NCI-H345 treated with DMSO at 0.1 percent for 48 hours (cell line): ENCODE measurements around the gene C4BPA.
A peak's percentile ranks its signal among the peaks of the same experiment; 100 is the strongest.

ENCODE experiments used
- DNase-seq: peaks from one replicate; lab custom pipeline; 2025; ENCODE audit not compliant: unreplicated experiment; lab: John Stamatoyannopoulos, UW

The C4BPA gene

DNA sequence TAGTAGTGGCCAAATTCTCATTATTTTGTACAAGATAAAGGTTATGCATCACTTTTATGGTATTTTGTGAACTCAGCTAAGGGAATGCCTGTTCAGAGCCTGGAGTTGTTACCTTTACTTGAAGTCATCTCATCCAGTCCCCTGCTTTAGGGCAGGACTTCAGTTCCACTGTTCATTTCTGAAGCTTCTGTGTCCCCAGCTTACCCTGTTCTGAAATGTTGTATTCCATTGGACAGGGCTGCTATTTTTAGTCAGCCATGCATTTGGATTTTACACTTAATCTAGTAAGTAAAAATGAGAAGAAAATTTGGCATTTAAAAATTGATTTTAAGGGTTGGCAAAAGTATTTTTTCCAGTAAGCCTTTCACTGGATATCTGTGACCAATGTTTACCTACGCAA is 27.0 kb upstream of the C4BPA start:
- no peak for DNase-seq

- DNase-seq = peak; percentile 43
These were observed 26.3 kb upstream of the C4BPA start for GRCh38 chr1:207077470-207078377.

DNA sequence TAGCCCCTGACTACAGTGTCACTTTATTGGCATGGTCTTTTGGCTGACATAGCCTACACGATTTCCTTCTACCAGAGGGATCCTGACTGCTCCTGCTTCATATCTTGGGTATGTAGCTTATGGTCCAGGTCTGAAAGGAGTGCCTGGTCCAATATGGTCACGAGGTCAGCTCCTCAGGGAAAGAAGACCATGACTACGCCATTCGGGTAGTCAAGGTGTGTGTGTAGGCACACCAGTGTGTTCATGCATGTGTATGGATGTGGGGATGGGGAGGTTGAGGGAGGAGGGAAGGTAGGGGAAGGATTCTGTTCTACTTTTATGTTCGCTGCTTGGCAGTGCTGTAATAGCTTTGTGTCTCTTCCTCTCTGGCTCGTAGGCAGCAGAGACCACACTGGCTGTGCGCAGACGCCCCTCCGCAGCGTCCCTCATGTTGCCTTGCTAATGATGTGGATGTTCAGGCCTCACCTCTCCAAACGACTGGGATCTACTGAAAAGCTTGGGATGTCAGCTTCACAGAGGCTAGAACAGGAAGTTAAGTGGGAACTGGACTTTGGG is 25.4 kb upstream of the C4BPA start:
- DNase-seq = no peak

DNA sequence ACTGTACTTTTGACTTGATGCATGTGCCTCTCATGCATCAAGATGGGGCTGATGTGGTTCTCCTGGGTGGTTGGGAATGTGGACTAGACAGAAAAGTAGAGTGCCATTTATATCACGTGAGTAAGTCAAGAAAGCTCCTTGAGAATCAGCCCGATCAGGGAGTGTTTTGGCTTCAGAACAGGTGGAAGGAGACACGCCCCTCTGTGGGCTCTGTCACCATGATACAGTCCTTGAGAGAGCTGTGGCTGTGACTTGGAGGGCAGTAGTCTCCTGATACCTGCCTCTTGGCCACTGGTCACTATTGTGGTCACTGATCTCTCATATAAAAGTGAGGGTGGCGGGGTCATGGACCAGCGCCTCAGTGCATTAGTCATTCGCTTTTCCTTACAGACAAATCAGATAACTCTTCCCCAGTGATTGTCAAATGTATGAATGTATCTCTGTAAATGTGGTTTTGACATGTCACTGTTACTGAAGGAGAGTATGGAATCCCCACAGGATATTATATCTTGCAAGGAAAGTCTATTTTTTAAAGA is 24.3 kb upstream of the C4BPA start:
- no peak for DNase-seq

DNA sequence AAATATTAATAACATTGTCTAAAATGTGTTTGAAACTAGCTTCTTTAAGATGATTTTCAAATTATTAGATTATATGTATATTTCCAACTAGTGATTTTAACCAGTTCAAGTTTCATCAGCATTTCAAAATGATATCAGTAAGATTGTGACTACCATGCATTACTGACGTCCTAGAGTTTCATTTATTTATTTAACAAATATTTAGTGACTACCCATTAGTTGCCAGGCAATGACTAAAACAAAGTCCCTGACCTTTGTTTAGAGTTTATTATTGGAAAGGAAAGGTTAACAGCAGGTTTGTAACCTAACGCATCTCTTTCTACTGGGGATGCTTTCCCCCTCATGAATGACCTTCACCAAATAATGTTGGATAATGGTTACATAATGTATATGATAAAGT is 22.9 kb upstream of the C4BPA start:
- DNase-seq = no peak

DNA sequence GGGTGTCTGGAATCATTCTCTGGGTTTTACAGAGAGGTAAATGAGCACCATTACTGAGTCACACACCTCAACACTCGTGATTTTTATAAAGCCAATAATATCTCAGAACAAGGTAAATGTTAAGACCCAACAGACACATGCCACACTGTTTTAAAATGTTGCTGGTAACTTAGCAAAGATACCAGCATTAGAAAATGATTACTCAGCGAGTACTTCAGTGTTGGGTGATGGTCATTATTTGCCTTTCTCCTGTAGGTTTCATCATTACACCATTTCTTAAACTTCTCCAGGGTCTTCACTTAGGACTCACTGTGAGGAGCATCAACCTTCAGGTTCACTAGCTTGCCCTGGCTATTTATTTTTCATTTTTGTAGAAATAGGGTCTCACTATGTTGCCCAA is 22.2 kb upstream of the C4BPA start:
- no peak for DNase-seq

GRCh38 chr1:207084232-207084631 is 19.8 kb upstream of the C4BPA start:
- no peak for DNase-seq

GRCh38 chr1:207084701-207085180 is 19.3 kb upstream of the C4BPA start:
- DNase-seq = peak; percentile 41

GRCh38 chr1:207085887-207086286 is 18.1 kb upstream of the C4BPA start:
- no peak for DNase-seq

DNA sequence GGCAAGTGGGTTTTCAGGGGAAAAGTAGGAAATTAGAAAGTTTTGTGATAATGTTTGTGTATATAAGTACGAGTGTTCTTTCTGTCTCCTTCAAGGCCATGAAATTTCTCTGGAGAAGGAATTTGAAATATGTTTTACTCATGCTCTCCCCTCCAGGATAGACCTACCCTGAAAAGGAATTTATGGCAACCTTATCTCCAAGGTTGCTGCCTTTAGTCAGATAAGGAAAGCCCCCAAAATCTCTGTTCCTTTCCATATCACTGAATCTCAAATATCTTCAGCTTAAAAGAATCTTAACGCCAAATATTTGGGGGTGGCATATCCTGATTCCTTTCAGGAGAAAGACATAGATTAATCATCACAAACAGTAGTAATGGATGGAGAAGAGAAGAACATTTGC is 15.9 kb upstream of the C4BPA start:
- DNase-seq = no peak

DNA sequence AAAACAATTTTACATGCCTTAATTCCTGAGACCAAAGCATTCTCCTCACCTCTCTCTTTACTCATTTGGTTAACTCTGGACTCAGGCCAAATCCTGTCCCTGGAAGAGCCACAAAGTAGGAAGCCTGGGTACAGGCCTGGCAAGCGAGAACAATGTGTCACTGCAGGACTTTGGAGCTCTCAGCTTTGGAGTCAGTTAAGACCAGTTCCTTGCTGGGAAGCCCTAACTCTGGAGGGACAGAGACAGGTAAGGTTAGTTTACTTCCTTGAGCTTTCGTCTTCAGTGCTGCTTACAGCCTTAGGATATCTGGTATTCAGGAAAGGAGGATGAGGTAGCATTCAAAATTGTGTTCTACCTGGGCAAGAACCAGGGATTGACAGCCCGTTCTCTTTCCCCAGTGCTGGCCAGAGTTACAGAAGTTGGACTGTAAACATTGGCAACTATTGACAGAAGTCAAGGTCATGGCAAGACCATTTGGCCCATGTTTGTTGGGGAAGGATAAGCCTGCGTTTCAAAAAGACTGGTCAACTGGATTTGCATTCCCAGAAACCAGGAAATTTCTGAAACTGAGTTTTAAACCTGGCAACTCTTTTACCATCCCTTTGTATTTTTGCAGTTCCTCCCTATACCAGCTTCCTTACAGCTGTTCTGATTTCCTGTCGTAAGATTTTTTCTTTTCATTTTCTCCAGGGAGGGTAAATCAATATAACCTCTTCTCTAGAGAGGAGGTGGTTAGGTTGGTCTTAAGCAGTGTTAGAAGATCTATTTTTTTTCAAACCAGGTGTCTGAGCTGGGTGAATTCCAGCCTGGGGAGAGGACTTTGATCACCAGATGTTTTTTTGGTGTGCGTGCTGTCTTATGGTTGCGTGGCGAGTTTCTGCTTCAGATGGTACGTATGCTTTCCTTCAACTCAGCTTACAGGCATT is 15.1 kb upstream of the C4BPA start, which contains the start of gene C4BPB:
C4BPB (plus strand) TSS at position 160 of the 926 bp plus-strand sequence; CDS start at position 832, 672 bp downstream.
- DNase-seq = no peak

- DNase-seq = no peak
These were observed 14.2 kb upstream of the C4BPA start for GRCh38 chr1:207089627-207090355.

GRCh38 chr1:207091200-207091908 is 12.7 kb upstream of the C4BPA start:
- no peak for DNase-seq

- DNase-seq = no peak
These were observed 10.1 kb upstream of the C4BPA start for GRCh38 chr1:207093944-207094343.

- DNase-seq = no peak
These were observed 6.1 kb upstream of the C4BPA start for GRCh38 chr1:207097871-207098324.

- no peak for DNase-seq
These were observed 2.3 kb upstream of the C4BPA start for GRCh38 chr1:207101720-207102119.

DNA sequence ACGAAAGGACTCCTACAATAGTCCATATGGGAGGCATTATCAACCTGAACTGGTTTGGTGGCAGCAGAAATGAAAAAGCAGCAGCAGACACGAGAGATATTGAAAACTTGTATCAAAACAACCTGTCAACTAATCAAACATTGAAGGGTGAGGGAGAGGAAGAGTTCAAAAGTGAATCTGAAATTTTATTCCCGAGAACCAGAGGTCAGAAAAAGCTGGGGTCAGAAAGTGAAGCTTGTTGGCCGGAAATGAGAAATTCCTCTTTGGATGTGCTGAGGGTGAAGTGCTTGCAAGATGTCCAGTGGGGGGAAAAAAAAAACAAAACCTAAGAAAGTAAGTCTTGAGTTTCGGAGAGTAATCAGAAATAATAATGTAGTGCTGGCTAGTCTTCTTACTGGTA is 1.9 kb upstream of the C4BPA start:
- no peak for DNase-seq

- DNase-seq = no peak
These were observed 1.4 kb upstream of the C4BPA start for GRCh38 chr1:207102659-207103058.

DNA sequence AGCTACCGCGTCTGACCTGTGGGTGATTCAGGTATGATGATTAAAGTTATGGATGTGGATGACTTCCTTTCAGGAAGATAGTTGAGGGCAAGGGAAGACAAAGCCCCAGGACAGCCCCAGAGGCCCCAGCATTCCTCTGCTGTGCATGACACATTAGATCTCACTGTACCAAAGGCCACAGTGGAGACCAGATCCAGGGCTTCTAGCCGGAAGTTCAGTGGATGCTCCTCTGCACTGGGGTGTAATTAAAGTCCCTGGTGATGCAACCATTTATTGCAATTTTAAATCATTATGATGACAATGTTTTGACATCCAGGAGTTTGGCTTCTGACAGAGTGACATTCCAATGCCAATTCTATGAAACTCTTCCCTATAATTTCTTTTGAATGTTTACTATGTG is 5.0 kb downstream of the C4BPA start:
- no peak for DNase-seq
